Sigmoid colon (tissue), 3 donors: ENCODE results near the gene DNAAF6.

Experiments used
- CTCF ChIP-seq, 4 experiments: fragments of 450-650 bp in 3 of 4; fragments of 200-600 bp in 1 of 4; IDR thresholded peaks; one replicate each; pipeline ENCODE4 v1.5.1; 2016 to 2019; ENCODE audit warnings: antibody characterized with exemption in 4 of 4, mild to moderate bottlenecking in 3 of 4, moderate library complexity in 2 of 4
- POLR2A ChIP-seq, 2 donors: fragments of 450-650 bp; IDR thresholded peaks; one replicate each; pipeline ENCODE4 v1.6.1; 2016; ENCODE audit warnings: antibody characterized with exemption in 2 of 2, mild to moderate bottlenecking in 2 of 2, moderate library complexity in 2 of 2

- TF ChIP-seq CTCF (IDR thresholded peaks at IDR 0.05): no peak
- TF ChIP-seq POLR2A (IDR thresholded peaks at IDR 0.05): no peak
Observed at GRCh38 chrX:107293056-107293455, 86.6 kb downstream of the DNAAF6 start.
